ENCODE results near the gene GJD3. TPM values are rescaled to one million over a fixed set of nuclear protein-coding genes. Genes with fewer than 3 reads are reported as not detected.

Gene GJD3
- total RNA-seq, 1 experiment from 2014 or later, result 0.33 TPM

GRCh38 chr17:40372031-40372430 is 7.5 kb upstream of the GJD3 start:
- no peak overlapping the region for H3K4me3 ChIP-seq (ENCODE audit: low read depth in 2 of 2, low read length in 2 of 2)
- ATAC-seq (no peak), DNase-seq (ENCODE audit: low read depth, low spot score) (no peak)
- no peaks in the 10 kb centered on the region for H3K4me1 ChIP-seq (ENCODE audit: control insufficient read depth, insufficient read depth, low read length)
- no peaks in the 10 kb centered on the region for H3K27me3 ChIP-seq (ENCODE audit: control insufficient read depth, insufficient read depth, low read length)
- no peak for TF ChIP-seq POLR2AphosphoS5 (IDR thresholded peaks at IDR 0.05; ENCODE audit: low read depth, low read length)
- no peak for TF ChIP-seq REST (IDR thresholded peaks at IDR 0.05; ENCODE audit: insufficient read depth in 1 of 2, low read depth in 2 of 2, low read length in 1 of 2)
- TF ChIP-seq TCF7L2 (IDR thresholded peaks at IDR 0.05; ENCODE audit: low read depth, low read length), result no peak
- no peak for TF ChIP-seq CTCF (IDR thresholded peaks at IDR 0.05)
- TF ChIP-seq SIN3A (IDR thresholded peaks at IDR 0.05; ENCODE audit: borderline replicate concordance, insufficient read depth, low read depth, low read length), result no peak
- in situ Hi-C loops (cut with HindIII; ENCODE audit: low pct_unique_long_range_greater_than_20kb, low sequenced_read_pairs) (no loop called here), intact Hi-C loops (cut with micrococcal nuclease; ENCODE audit: unreplicated experiment) (no loop called here)
- H3K27ac ChIP-seq (ENCODE audit: low read length), result no peak overlapping the region
- ChIA-PET CTCF (no interaction called here), POLR2A (no interaction called here)
- no TSS peak for BruUV-seq (replicated peaks)
- H3K9me3 ChIP-seq (ENCODE audit: control insufficient read depth, insufficient read depth, low read depth, low read length), result no peaks in the 10 kb centered on the region
- no peaks in the 10 kb centered on the region for H3K36me3 ChIP-seq (ENCODE audit: control insufficient read depth, insufficient read depth, low read length)

GRCh38 chr17:40371261-40371929 is 6.9 kb upstream of the GJD3 start:
- in situ Hi-C loops (cut with HindIII; ENCODE audit: low pct_unique_long_range_greater_than_20kb, low sequenced_read_pairs), result no loop called here
- intact Hi-C loops (cut with micrococcal nuclease; ENCODE audit: unreplicated experiment), result no loop called here
- H3K9me3 ChIP-seq (ENCODE audit: control insufficient read depth, insufficient read depth, low read depth, low read length), result no peaks in the 10 kb centered on the region
- H3K27me3 ChIP-seq (ENCODE audit: control insufficient read depth, insufficient read depth, low read length), result no peaks in the 10 kb centered on the region
- TF ChIP-seq CTCF (IDR thresholded peaks at IDR 0.05), result no peak
- TF ChIP-seq TCF7L2 (IDR thresholded peaks at IDR 0.05; ENCODE audit: low read depth, low read length), result no peak
- no peak for TF ChIP-seq POLR2AphosphoS5 (IDR thresholded peaks at IDR 0.05; ENCODE audit: low read depth, low read length)
- no peak for TF ChIP-seq SIN3A (IDR thresholded peaks at IDR 0.05; ENCODE audit: borderline replicate concordance, insufficient read depth, low read depth, low read length)
- no peak for TF ChIP-seq REST (IDR thresholded peaks at IDR 0.05; ENCODE audit: insufficient read depth in 1 of 2, low read depth in 2 of 2, low read length in 1 of 2)
- ChIA-PET POLR2A (no interaction called here), CTCF (interaction anchor here (0.7 kb wide), 1 partner anchor 47 kb away, joined by 3 read pairs; the partner anchor contains the start of gene TOP2A)
- no peak overlapping the region for H3K4me3 ChIP-seq (ENCODE audit: low read depth in 2 of 2, low read length in 2 of 2)
- H3K36me3 ChIP-seq (ENCODE audit: control insufficient read depth, insufficient read depth, low read length), result no peaks in the 10 kb centered on the region
- no peak for DNase-seq (ENCODE audit: low read depth, low spot score)
- ATAC-seq, result peak; percentile 71
- no peaks in the 10 kb centered on the region for H3K4me1 ChIP-seq (ENCODE audit: control insufficient read depth, insufficient read depth, low read length)
- no TSS peak for BruUV-seq (replicated peaks)
- H3K27ac ChIP-seq (ENCODE audit: low read length), result no peak overlapping the region
